A673 (cell line): Measurements from ENCODE around the gene CADM3. TPM values are rescaled to one million over a fixed set of nuclear protein-coding genes. Genes with fewer than 3 reads are reported as not detected.

Experiments
- BruUV-seq: library from RNA; stranded (reverse); fragments of 400-500 nt; replicated peaks from 2 replicates; lab custom pipeline; 2021; lab: Mats Ljungman, UMichigan
- CTCF ChIA-PET: fragments of 300-600 bp; sonication (Branson Sonifier 250); formaldehyde crosslinking; loops from one replicate; lab custom pipeline; 2022; ENCODE audit warnings: antibody characterized with exemption; lab: Charles Lee
- POLR2A ChIA-PET: fragments of 300-600 bp; sonication (Branson Sonifier 250); formaldehyde crosslinking; loops from one replicate; lab custom pipeline; 2022; ENCODE audit warnings: antibody characterized with exemption; ENCODE audit not compliant: low non-redundant PET; lab: Charles Lee
- DNase-seq: peaks from one replicate; pipeline ENCODE4 v3.0.0-alpha.2; 2015; ENCODE audit warnings: low spot score
- H3K27ac ChIP-seq: fragments of 200-600 bp; sonication (generic); 2 replicates; pipeline ENCODE4 v1.5.1; 2016; ENCODE audit warnings: mixed run types, low read depth, mild to moderate bottlenecking, mixed read lengths, antibody characterized with exemption, low read length; ENCODE audit not compliant: poor library complexity, severe bottlenecking
- H3K27me3 ChIP-seq: fragments of 200-600 bp; sonication (generic); replicated peaks from 2 replicates; pipeline ENCODE4 v1.6.1; 2017; ENCODE audit warnings: mixed run types, low read depth, mild to moderate bottlenecking, mixed read lengths, antibody characterized with exemption, low read length; ENCODE audit not compliant: insufficient read depth, poor library complexity
- H3K36me3 ChIP-seq: fragments of 200-600 bp; sonication (generic); 2 replicates; pipeline ENCODE4 v1.6.1; 2016; ENCODE audit warnings: mixed run types, mild to moderate bottlenecking, mixed read lengths, antibody characterized with exemption, low read length; ENCODE audit not compliant: insufficient read depth, poor library complexity, severe bottlenecking
- H3K4me1 ChIP-seq: fragments of 200-600 bp; sonication (generic); 2 replicates; pipeline ENCODE4 v1.6.1; 2017; ENCODE audit warnings: mixed run types, mild to moderate bottlenecking, mixed read lengths, antibody characterized with exemption, low read length; ENCODE audit not compliant: insufficient read depth, poor library complexity, severe bottlenecking
- H3K4me3 ChIP-seq: fragments of 200-600 bp; sonication (generic); 2 replicates; pipeline ENCODE4 v1.5.1; 2016; ENCODE audit warnings: low read depth, mixed run types, mild to moderate bottlenecking, mixed read lengths, low read length; ENCODE audit not compliant: poor library complexity, severe bottlenecking
- H3K9me3 ChIP-seq: fragments of 200-600 bp; sonication (generic); 2 replicates; pipeline ENCODE4 v1.6.1; 2016; ENCODE audit warnings: mixed run types, low read depth, mild to moderate bottlenecking, mixed read lengths, antibody characterized with exemption, low read length; ENCODE audit not compliant: poor library complexity, severe bottlenecking
- EZH2 ChIP-seq: fragments of 200-600 bp; sonication (generic); IDR thresholded peaks from 2 replicates; pipeline ENCODE4 v1.6.1; 2017; ENCODE audit warnings: borderline replicate concordance, low read depth, mild to moderate bottlenecking, mixed read lengths, antibody characterized with exemption, low read length; ENCODE audit not compliant: poor library complexity, severe bottlenecking
- intact Hi-C: fragments of 100-400 bp; cut with micrococcal nuclease; formaldehyde crosslinking; loops from one replicate; pipeline ENCODE4 v1.10.0; 2022; ENCODE audit not compliant: unreplicated experiment
- total RNA-seq: library from RNA; stranded (reverse); gene quantifications from 2 replicates; pipeline ENCODE4 v1.2.3, GENCODE V29; 2021
- TF ChIP-seq, protein P1 (sequence below): fragments of 300-800, 200-600 bp; sonication (generic); conservative IDR thresholded peaks from 2 replicates; pipeline ENCODE4 v1.5.1; 2017; ENCODE audit warnings: low read depth, mild to moderate bottlenecking, antibody characterized with exemption, low read length, moderate library complexity, mixed read lengths

The CADM3 gene
- total RNA-seq, 1 experiment from 2014 or later: not detected

DNA sequence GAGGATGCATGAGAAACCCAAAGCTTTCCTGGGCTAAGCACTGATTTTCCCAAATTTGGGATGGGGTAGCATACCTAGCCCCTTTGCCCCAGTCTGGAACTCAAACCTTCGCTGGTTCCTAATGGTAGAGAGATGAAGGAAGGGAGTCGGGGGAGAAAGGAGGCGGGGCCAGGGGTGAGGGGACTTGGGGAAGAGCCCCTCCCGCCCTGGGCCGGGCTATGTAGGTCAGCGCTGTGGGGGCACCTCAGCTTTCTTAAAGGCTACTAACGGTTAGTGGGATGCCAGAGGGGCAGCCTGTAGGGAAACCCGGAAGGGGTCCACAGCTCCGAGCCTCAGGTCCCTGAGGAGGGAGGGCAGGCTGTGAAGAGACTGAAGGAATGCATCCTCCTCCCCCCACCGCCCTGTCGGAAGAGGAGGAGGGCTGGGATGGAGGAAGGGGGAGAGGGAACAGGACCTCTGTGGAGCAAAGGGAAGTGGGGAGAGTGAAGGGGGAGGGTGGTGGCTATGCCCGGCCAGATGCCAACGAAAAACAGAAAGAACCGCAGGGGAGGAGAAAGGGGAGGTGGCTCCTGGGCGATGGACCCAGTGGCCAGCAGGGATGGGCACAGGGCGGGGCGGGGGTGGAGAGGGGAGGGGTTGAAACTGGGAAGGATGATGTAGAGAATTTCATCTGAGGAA is 1.3 kb downstream of the CADM3 start:
- ChIA-PET CTCF (no interaction called here), POLR2A (no interaction called here)
- TF ChIP-seq EZH2: no peak
- TF ChIP-seq, protein P1, sequence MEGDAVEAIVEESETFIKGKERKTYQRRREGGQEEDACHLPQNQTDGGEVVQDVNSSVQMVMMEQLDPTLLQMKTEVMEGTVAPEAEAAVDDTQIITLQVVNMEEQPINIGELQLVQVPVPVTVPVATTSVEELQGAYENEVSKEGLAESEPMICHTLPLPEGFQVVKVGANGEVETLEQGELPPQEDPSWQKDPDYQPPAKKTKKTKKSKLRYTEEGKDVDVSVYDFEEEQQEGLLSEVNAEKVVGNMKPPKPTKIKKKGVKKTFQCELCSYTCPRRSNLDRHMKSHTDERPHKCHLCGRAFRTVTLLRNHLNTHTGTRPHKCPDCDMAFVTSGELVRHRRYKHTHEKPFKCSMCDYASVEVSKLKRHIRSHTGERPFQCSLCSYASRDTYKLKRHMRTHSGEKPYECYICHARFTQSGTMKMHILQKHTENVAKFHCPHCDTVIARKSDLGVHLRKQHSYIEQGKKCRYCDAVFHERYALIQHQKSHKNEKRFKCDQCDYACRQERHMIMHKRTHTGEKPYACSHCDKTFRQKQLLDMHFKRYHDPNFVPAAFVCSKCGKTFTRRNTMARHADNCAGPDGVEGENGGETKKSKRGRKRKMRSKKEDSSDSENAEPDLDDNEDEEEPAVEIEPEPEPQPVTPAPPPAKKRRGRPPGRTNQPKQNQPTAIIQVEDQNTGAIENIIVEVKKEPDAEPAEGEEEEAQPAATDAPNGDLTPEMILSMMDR: no peak
- H3K36me3 ChIP-seq: no peaks in the 10 kb centered on the region
- no peaks in the 10 kb centered on the region for H3K4me1 ChIP-seq
- no peak overlapping the region for H3K4me3 ChIP-seq
- no TSS peak for BruUV-seq
- intact Hi-C loops: no loop called here
- no peak for DNase-seq
- peaks cover 84% of the 10 kb centered on the region for H3K27me3 ChIP-seq
- no peaks in the 10 kb centered on the region for H3K9me3 ChIP-seq
- no peak overlapping the region for H3K27ac ChIP-seq

- CTCF ChIA-PET: no interaction called here
- Histone ChIP-seq H3K36me3 (no peaks in the 10 kb centered on the region), H3K4me3 (no peak overlapping the region), H3K27me3 (peaks cover 78% of the 10 kb centered on the region), H3K4me1 (no peaks in the 10 kb centered on the region), H3K9me3 (no peaks in the 10 kb centered on the region), H3K27ac (no peak overlapping the region)
- POLR2A ChIA-PET: no interaction called here
- no peak for DNase-seq
- no TSS peak for BruUV-seq
- intact Hi-C loops: no loop called here
- TF ChIP-seq, protein P1: no peak
- no peak for TF ChIP-seq EZH2
Observed at GRCh38 chr1:159173320-159173719, 1.9 kb downstream of the CADM3 start.

- CTCF ChIA-PET: no interaction called here
- POLR2A ChIA-PET: no interaction called here
- intact Hi-C loops: no loop called here
- Histone ChIP-seq H3K9me3 (no peaks in the 10 kb centered on the region), H3K4me1 (no peaks in the 10 kb centered on the region), H3K4me3 (no peak overlapping the region), H3K27me3 (peaks cover 71% of the 10 kb centered on the region), H3K36me3 (no peaks in the 10 kb centered on the region), H3K27ac (no peak overlapping the region)
- TF ChIP-seq, protein P1: no peak
- no peak for TF ChIP-seq EZH2
- BruUV-seq: no TSS peak
- DNase-seq: no peak
Observed at GRCh38 chr1:159175571-159175970, 4.2 kb downstream of the CADM3 start.
